Activated naive CD8-positive, alpha-beta T cell treated with anti-CD3 and anti-CD28 coated beads, Interleukin-2, amount 10 ng/mL, durations not matched to agents 7 days and 5 days (primary cell): ENCODE results near the gene EPC1. TPM values are rescaled to one million over a fixed set of nuclear protein-coding genes. Genes with fewer than 3 reads are reported as not detected.

Experiments used
- ATAC-seq: fragments of 150-1000 bp; cut with Tn5 transposase; one replicate; pipeline ENCODE4 v1.10.0; 2021; ENCODE audit warnings: low read depth, moderate library complexity
- POLR2A ChIA-PET: fragments of 350-600 bp; sonication (Branson Sonifier 250); formaldehyde crosslinking; loops from one replicate; lab custom pipeline; 2021; ENCODE audit warnings: antibody characterized with exemption; lab: Charles Lee
- DNase-seq: peaks from one replicate; pipeline ENCODE4 v3.0.0; 2021
- H3K27ac Mint-ChIP-seq: one replicate; pipeline ENCODE4 v1.8.0; 2022; ENCODE audit warnings: mild to moderate bottlenecking, mixed read lengths
- H3K27me3 Mint-ChIP-seq: one replicate; pipeline ENCODE4 v1.8.0; 2022; ENCODE audit warnings: mild to moderate bottlenecking, moderate library complexity, mixed read lengths
- H3K36me3 Mint-ChIP-seq: one replicate; pipeline ENCODE4 v1.8.0; 2021; ENCODE audit warnings: mild to moderate bottlenecking, mixed read lengths
- H3K4me1 Mint-ChIP-seq: one replicate; pipeline ENCODE4 v1.8.0; 2021; ENCODE audit warnings: mixed read lengths
- H3K4me3 Mint-ChIP-seq: one replicate; pipeline ENCODE4 v1.8.0; 2022; ENCODE audit warnings: mild to moderate bottlenecking, moderate library complexity, mixed read lengths
- H3K9me3 Mint-ChIP-seq: one replicate; pipeline ENCODE4 v1.8.0; 2021; ENCODE audit warnings: mixed read lengths
- total RNA-seq, 2 experiments: library from RNA; stranded (reverse); gene quantifications; one replicate each; pipeline ENCODE4 v1.2.3, GENCODE V29; 2021

Gene EPC1
- total RNA-seq, 2 experiments from 2014 or later: 58.7 to 65.3 TPM

DNA sequence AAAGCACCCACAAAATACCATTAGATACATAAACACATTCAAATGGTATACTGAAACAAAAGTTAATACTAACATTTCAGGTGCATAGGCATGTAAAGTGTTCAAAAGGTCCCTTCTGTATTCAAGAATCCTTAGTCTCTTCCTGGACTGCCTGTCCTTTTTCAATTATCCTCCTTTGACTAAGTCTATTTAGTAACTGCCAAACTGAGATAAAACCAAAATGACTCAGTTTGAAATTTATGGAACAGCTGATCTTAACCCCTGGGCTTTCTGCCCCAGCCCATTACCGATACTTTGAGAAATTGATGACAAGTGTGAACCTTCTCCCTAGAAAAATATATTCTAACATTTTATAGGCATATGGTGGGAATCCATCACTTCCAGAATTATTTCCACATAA, 5.4 kb downstream of the EPC1 start:
- no peaks in the 10 kb centered on the region for H3K27me3 Mint-ChIP-seq
- H3K4me3 Mint-ChIP-seq: no peak overlapping the region
- POLR2A ChIA-PET: no interaction called here
- H3K27ac Mint-ChIP-seq: no peak overlapping the region
- peaks cover 19% of the 10 kb centered on the region for H3K36me3 Mint-ChIP-seq
- DNase-seq (no peak), ATAC-seq (no peak)
- no peaks in the 10 kb centered on the region for H3K9me3 Mint-ChIP-seq
- H3K4me1 Mint-ChIP-seq: peaks cover 46% of the 10 kb centered on the region

DNA sequence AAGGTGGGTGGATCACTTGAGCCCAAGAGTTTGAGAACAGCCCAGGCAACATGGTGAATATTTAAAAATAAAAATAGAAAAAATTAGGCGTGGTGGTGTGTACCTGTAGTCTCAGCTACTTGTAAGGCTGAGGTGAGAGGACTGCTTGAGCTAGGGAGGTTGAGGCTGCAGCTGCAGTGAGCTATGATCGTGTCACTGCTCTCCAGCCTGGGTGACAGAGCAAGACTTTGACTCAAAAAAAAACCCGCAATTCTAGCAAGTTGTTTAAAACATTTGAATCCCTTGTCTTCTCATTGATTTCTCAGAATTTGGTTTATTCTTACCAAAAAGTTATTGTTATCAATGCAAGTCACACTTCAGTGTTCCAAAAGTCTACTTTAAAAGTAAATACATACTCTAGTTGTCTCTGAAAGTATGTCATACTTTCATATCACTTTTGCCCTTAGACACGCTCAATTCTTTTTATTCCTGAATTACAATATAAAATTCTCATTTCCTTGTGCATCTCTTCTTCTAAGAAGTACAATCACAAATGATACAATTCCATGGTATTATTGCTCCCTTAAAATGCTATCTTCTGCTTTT, 6.3 kb downstream of the EPC1 start:
- Mint-ChIP-seq H3K27me3 (no peaks in the 10 kb centered on the region), H3K4me3 (no peak overlapping the region), H3K36me3 (peaks cover 24% of the 10 kb centered on the region), H3K4me1 (peaks cover 52% of the 10 kb centered on the region), H3K27ac (peak overlapping the region; percentile 27), H3K9me3 (no peaks in the 10 kb centered on the region)
- ATAC-seq: no peak
- POLR2A ChIA-PET: no interaction called here
- no peak for DNase-seq

DNA sequence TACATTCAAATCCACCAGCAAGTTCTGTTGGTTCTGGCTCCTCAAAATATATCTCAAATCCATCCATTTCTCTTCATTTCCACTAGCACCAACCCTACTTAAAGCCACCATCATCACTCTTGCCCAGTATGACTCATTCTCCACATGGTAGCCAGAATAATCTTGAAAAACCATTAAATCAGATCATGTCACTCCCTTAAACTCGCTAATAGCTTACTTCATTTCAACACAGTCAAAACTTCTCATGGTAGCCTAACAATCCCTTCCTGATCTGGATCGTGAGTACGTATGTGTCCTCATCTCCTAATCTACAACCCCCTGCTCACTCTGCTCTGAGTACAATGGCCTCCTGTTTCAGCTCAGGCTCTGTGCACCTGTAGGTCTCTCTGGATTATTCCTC, 8.7 kb downstream of the EPC1 start:
- no peak for ATAC-seq
- Mint-ChIP-seq H3K9me3 (no peaks in the 10 kb centered on the region), H3K36me3 (peaks cover 23% of the 10 kb centered on the region), H3K27me3 (no peaks in the 10 kb centered on the region), H3K27ac (no peak overlapping the region), H3K4me3 (no peak overlapping the region), H3K4me1 (peaks cover 60% of the 10 kb centered on the region)
- DNase-seq: no peak
- POLR2A ChIA-PET: no interaction called here

DNA sequence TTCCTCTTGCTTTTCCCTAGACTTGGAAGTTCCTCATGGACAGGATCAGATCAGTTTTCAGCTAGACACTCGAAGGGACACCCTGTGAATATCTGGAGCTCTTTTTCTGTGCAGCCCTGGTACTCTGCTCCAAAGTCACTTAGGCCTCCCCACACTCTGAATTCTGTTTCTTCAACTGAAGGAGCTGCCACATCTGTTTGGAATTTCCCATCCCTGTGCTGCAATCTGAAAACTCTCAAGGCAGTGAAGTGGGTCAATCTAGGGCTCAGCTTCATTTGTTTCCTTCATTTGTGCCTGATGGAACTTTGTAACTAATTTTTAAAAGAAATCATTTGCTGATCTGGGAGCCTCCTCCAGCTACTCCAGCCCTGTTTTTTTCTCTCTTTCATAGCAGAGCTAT, 9.6 kb downstream of the EPC1 start:
- POLR2A ChIA-PET: interaction anchor here (0.6 to 0.8 kb wide), 2 partner anchors 8 to 401 kb away, joined by 3 to 6 read pairs; no protein-coding TSS in a partner anchor
- peaks cover 62% of the 10 kb centered on the region for H3K4me1 Mint-ChIP-seq
- H3K27ac Mint-ChIP-seq: no peak overlapping the region
- DNase-seq (no peak), ATAC-seq (no peak)
- H3K27me3 Mint-ChIP-seq: no peaks in the 10 kb centered on the region
- H3K9me3 Mint-ChIP-seq: no peaks in the 10 kb centered on the region
- no peak overlapping the region for H3K4me3 Mint-ChIP-seq
- H3K36me3 Mint-ChIP-seq: peaks cover 25% of the 10 kb centered on the region

DNA sequence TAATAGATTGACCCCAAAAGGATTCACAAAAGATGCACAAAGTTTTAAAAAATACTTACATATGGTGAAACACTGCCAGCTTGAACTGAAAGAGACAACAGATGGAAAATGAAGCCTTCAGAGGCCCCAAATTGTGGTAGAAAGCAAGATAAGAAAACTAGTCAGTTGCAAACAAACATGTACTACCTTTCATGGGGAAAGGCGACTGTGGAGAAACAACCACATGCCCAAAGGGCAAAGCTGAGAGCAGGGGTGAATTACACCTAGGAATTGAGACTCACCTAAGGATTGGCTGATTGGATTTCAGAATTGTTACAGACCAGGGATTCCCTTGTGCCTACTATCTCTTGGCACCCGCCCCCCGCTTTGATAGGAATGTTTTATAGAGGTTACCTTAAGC, 13.1 kb downstream of the EPC1 start:
- H3K9me3 Mint-ChIP-seq: no peaks in the 10 kb centered on the region
- no peak overlapping the region for H3K4me3 Mint-ChIP-seq
- peak overlapping the region; percentile 9 for H3K27ac Mint-ChIP-seq
- H3K36me3 Mint-ChIP-seq: peaks cover 25% of the 10 kb centered on the region
- no peaks in the 10 kb centered on the region for H3K27me3 Mint-ChIP-seq
- POLR2A ChIA-PET: no interaction called here
- ATAC-seq (no peak), DNase-seq (no peak)
- peaks cover 65% of the 10 kb centered on the region for H3K4me1 Mint-ChIP-seq

DNA sequence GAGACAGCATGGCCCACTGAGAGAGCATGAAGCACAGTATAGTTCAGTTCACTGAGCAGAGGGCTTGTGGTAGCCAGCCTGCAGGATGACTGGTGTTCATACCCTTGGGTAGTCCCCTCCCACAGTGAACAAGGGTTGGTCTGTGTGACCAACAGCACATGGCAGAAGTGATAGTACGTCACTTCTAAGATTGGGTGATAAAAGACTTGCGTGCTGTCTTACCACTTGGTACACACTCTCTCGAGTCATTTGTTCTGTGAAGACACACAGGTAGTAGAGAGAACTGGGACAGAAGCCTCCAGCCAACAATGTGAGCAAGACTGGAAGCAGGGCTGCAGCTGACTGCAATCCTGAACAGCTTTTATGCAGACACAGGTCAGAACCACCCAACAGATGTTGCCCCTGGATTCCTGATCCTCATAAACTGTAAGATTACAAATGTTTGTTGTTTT, 14.6 kb downstream of the EPC1 start:
- ATAC-seq: peak; percentile 99
- Mint-ChIP-seq H3K27ac (peak overlapping the region; percentile 84), H3K9me3 (no peaks in the 10 kb centered on the region), H3K4me3 (peak overlapping the region; percentile 55), H3K4me1 (peaks cover 62% of the 10 kb centered on the region), H3K36me3 (peaks cover 12% of the 10 kb centered on the region), H3K27me3 (no peaks in the 10 kb centered on the region)
- POLR2A ChIA-PET: interaction anchor here (1.6 kb wide), 1 partner anchor 14 kb away, joined by 3 read pairs; no protein-coding TSS in a partner anchor
- DNase-seq: peak; percentile 48

DNA sequence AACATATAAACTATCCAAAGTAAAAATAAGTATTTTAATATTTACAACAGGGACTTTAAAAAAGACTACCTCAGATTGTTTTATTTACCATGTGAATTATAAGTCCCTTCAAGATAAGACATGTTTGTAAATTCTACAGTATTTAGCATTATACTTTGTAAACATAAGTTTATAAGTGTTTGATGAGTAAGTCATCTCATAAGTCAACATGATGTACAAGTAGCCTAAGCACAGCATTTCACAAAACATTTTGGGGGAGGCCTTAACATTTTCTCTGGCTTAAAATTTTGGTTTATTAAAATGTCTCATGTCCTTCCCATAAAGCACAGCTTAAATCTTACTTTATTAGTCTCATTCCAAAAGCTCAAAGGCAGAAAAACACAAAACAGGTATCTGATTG, 15.4 kb downstream of the EPC1 start:
- ATAC-seq (no peak), DNase-seq (no peak)
- Mint-ChIP-seq H3K4me1 (peaks cover 66% of the 10 kb centered on the region), H3K9me3 (no peaks in the 10 kb centered on the region), H3K4me3 (no peak overlapping the region), H3K27me3 (no peaks in the 10 kb centered on the region), H3K27ac (no peak overlapping the region), H3K36me3 (peaks cover 17% of the 10 kb centered on the region)
- POLR2A ChIA-PET: no interaction called here

DNA sequence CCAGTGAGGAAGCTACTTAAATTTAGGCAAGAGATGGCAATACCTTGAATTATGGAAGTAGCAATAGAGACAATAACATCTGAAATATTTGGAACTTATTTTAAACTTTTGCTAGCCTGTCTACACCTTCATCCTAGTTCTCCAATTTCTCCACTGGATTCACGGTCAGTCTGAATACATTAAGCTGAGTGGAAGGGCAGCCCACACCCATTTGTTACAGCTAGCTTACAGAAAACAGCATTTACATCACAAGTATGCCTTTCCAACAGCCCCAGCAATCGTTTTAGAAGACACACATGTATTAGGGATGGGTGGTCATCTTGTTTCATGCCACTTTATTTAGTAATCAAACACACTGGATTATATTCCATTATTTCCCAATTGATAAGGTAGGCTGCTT, 16.7 kb downstream of the EPC1 start:
- Mint-ChIP-seq H3K9me3 (no peaks in the 10 kb centered on the region), H3K27me3 (no peaks in the 10 kb centered on the region), H3K36me3 (peaks cover 9% of the 10 kb centered on the region), H3K27ac (no peak overlapping the region), H3K4me3 (no peak overlapping the region), H3K4me1 (peaks cover 63% of the 10 kb centered on the region)
- DNase-seq (no peak), ATAC-seq (no peak)
- POLR2A ChIA-PET: no interaction called here

DNA sequence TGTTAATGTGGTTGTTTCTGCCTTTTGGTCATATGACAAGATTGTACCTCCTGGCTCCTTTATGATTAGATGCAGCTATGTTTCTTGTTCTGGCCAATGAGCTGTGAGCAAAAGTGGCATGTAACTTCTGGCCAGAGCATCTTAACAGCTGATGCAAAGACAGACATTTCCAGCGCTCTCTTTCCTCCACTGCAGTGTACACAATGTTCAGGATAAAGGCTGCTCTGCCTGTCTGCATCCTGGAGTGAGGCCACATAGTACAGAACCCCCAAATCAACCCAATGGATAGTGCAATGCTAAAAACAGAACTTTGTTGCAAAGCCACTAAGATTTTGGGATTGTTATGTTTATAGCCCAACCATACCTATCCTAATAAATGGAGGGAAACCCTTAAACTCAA, 17.9 kb downstream of the EPC1 start:
- no peaks in the 10 kb centered on the region for H3K27me3 Mint-ChIP-seq
- H3K4me1 Mint-ChIP-seq: peaks cover 55% of the 10 kb centered on the region
- peaks cover 9% of the 10 kb centered on the region for H3K36me3 Mint-ChIP-seq
- H3K4me3 Mint-ChIP-seq: no peak overlapping the region
- DNase-seq (no peak), ATAC-seq (no peak)
- POLR2A ChIA-PET: no interaction called here
- no peaks in the 10 kb centered on the region for H3K9me3 Mint-ChIP-seq
- no peak overlapping the region for H3K27ac Mint-ChIP-seq

DNA sequence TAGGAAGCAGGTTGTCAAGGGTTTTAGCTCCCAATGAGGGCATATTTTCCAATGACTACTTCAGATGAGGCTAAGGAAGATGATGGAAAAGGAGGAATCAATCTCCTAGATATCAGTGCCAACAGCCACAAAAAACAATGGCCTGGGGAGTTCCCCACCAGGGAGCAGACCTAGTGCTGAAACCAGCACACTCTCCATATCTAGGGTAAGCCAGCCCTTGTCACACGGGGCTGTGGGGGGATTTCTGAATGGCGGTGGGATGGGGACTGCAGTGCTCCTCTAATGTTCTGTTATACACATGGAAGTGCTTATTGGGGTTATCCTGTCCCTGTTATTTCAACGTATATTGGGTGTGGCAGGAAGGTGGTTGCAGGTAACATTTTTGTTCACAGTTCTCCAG, 18.5 kb downstream of the EPC1 start:
- H3K27me3 Mint-ChIP-seq: no peaks in the 10 kb centered on the region
- DNase-seq (no peak), ATAC-seq (no peak)
- no peak overlapping the region for H3K27ac Mint-ChIP-seq
- peaks cover 49% of the 10 kb centered on the region for H3K4me1 Mint-ChIP-seq
- no peaks in the 10 kb centered on the region for H3K9me3 Mint-ChIP-seq
- POLR2A ChIA-PET: no interaction called here
- H3K36me3 Mint-ChIP-seq: peaks cover 9% of the 10 kb centered on the region
- H3K4me3 Mint-ChIP-seq: no peak overlapping the region

DNA sequence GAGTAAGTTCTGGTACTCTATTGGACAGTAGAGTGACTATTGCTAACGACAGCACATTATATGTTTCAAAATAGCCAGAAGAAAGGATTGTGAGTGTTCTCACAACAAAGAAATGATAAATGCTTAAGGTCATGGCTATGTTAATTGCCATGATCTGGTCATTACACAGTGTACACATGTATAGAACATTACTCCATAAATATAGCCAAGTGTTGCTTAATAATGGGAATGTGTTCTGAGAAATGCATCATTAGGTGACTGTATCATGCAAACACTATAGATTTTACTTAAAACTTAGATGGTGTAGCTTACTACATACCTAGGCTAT, 19.6 kb downstream of the EPC1 start:
- ATAC-seq (no peak), DNase-seq (no peak)
- peaks cover 10% of the 10 kb centered on the region for H3K36me3 Mint-ChIP-seq
- POLR2A ChIA-PET: no interaction called here
- H3K9me3 Mint-ChIP-seq: no peaks in the 10 kb centered on the region
- H3K27ac Mint-ChIP-seq: no peak overlapping the region
- H3K4me1 Mint-ChIP-seq: peaks cover 43% of the 10 kb centered on the region
- no peak overlapping the region for H3K4me3 Mint-ChIP-seq
- no peaks in the 10 kb centered on the region for H3K27me3 Mint-ChIP-seq

DNA sequence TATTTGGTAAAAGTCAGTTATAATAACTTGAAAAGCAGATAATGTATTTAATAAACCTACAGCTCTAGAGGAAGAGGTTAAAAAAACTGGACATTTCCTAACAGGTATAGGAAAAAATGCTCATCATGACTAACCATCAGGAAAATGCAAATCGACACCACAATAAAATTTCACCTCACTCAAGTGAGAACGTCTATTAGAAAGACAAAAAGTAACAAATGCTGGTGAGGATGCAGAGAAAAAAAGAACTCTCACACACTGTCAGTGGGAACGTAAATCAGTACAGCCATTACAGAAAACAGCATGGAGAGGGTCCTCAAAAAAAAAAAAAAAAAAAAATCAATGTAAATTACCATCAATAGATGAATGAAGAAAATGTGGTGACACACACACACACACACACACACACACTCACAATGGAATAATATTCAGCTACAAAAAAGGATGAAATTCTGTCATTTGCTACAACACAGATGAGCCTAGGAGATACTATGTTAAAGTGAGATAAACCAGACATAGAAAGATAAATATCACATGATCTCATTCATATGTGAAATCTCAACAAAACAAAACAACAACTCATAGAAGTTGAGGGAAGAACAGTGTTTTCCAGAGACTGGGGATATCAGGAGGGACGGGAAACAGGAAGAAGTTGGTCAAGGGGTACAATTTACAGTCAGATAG, 20.1 kb downstream of the EPC1 start:
- Mint-ChIP-seq H3K27me3 (no peaks in the 10 kb centered on the region), H3K4me3 (no peak overlapping the region), H3K27ac (no peak overlapping the region), H3K4me1 (peaks cover 39% of the 10 kb centered on the region), H3K9me3 (no peaks in the 10 kb centered on the region), H3K36me3 (peaks cover 9% of the 10 kb centered on the region)
- POLR2A ChIA-PET: no interaction called here
- ATAC-seq (no peak), DNase-seq (no peak)

DNA sequence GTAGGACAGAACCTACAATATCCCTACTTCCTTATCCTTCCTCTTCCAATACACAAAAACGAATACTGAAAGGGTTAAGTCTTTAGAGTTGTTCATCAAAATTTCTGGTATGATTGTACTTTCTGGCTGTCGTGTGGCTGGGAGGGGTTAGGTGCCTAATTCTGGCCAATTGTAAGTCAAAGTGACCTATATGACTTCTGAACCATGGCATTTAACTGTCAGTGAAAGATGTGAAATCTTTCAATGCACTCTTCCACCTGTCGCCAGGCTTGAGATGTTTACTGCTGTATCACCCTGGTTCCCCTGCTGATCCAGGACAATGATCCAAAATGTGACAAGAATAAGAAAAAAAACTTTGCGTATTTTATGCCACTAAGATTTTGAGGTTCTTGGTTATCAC, 20.8 kb downstream of the EPC1 start:
- peaks cover 2% of the 10 kb centered on the region for H3K9me3 Mint-ChIP-seq
- H3K36me3 Mint-ChIP-seq: peaks cover 15% of the 10 kb centered on the region
- POLR2A ChIA-PET: no interaction called here
- no peaks in the 10 kb centered on the region for H3K27me3 Mint-ChIP-seq
- no peak for DNase-seq
- no peak overlapping the region for H3K27ac Mint-ChIP-seq
- ATAC-seq: no peak
- peaks cover 37% of the 10 kb centered on the region for H3K4me1 Mint-ChIP-seq
- no peak overlapping the region for H3K4me3 Mint-ChIP-seq

DNA sequence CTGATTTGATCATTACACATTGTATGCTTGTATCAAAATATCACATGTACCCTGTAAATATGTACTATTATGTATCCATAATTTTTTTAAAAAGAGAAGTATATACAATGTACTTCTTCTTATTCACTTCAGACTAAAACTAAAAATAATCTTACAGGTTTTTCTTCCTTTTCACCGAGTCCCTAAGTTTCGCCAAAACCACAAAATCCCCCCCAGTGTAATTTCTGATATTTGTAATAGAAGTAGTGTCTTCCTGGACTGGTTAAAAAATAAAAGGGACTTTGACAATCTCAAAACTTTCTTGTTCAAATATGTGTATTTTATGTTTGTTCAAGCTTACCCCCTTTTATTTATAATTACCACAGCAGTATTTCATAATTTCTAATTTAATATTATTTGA, 23.9 kb downstream of the EPC1 start:
- no peak for DNase-seq
- peaks cover 23% of the 10 kb centered on the region for H3K36me3 Mint-ChIP-seq
- H3K4me3 Mint-ChIP-seq: no peak overlapping the region
- peaks cover 3% of the 10 kb centered on the region for H3K9me3 Mint-ChIP-seq
- ATAC-seq: no peak
- no peak overlapping the region for H3K27ac Mint-ChIP-seq
- POLR2A ChIA-PET: no interaction called here
- peaks cover 33% of the 10 kb centered on the region for H3K4me1 Mint-ChIP-seq
- H3K27me3 Mint-ChIP-seq: no peaks in the 10 kb centered on the region
